NCI-H146 treated with DMSO at 0.1 percent for 48 hours (cell line): ENCODE data around the gene CPSF6.
A peak's percentile ranks its signal among the peaks of the same experiment; 100 is the strongest.
"Not testable (repeated sequence)": the region's sequence is repeated elsewhere in the genome, so short reads cannot be mapped to it uniquely, and the experiment has no call there.

ENCODE experiments used
- DNase-seq: peaks from one replicate; lab custom pipeline; 2025; ENCODE audit not compliant: unreplicated experiment; lab: John Stamatoyannopoulos, UW

Gene CPSF6

DNA sequence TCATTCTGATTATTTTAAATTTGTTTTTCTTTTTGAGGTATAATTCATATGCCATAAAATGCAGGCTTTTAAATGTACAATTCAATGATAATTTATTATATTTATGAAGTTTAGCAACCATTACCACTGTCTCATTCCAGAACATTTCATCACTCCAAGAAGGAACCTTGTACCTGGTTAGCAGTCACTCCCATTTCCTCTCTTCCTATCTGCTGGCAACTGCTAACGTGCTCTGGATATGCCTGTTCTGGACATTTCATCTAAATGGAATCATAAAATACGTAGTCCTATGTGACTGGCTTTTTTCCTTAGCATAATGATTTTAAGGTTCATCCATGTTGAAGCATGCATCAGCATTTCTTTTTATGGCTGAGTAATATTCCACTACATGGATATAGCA is 15.5 kb downstream of the CPSF6 start:
- no peak for DNase-seq

DNA sequence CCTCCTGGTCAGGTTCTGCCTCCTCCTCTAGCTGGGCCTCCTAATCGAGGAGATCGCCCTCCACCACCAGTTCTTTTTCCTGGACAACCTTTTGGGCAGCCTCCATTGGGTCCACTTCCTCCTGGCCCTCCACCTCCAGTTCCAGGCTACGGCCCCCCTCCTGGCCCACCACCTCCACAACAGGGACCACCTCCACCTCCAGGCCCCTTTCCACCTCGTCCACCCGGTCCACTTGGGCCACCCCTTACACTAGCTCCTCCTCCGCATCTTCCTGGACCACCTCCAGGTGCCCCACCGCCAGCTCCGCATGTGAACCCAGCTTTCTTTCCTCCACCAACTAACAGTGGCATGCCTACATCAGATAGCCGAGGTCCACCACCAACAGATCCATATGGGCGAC is 19.3 kb downstream of the CPSF6 start:
- no peak for DNase-seq

DNA sequence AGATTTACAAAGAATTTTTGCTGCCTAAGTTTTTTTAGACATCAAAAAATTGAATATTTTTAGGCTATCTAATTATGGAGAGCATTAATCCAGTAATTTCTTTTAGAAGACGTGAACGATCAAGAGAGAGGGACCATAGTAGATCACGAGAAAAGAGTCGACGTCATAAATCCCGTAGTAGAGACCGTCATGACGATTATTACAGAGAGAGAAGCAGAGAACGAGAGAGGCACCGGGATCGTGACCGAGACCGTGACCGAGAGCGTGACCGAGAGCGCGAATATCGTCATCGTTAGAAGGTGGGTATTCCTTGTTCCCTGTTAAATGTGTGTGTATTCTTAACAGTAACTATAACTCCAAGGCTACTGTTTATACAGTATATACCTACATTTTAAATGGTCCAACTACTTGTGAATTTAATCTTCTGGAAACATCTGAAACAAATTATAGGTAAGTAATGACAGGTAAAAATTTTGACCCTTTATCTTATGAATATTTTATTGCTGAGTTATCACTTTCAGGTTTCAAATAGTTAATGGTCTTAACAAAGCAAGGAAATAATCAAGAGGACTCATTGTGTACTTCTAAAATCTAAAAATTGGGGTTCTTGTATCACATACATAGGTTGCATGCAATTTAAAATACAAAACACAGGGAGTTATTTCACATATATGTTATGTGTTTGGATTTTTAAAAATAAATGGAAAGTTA is 23.1 kb downstream of the CPSF6 start:
- no peak for DNase-seq

DNA sequence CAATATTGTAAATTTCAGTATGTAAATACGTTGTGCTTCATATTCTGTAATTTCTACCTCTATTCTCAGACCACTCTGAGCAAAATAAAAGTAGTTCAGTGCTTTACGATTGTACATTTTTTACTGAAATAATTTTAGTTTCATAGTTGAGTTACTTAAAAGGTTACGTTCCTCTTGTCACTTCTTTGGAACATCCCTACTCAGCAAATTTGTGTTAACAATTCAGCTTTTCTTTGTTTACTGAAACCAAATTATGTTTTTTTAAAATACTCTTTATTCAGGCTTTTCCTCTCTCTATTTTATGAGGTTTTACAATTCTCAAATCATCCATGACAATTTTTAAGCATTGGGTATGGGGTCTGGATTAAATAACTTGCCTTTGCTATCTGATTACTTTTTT is 25.8 kb downstream of the CPSF6 start:
- DNase-seq, result no peak

DNA sequence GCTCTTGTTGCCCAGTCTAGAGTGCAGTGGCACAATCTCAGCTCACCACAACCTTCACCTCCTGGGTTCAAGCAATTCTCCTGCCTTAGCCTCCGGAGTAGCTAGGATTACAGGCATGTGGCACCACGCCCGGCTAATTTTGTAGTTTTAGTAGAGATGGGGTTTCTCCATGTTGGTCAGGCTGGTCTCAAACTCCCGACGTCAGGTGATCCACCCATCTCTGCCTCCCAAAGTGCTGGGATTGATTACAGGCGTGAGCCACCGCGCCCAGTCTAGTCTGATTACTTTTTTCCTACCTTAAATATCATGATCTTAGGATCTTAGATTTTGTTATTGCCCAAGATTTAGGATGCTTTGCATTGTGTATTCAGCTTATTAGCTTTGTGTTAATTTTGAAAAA is 26.3 kb downstream of the CPSF6 start:
- not testable (repeated sequence) for DNase-seq

DNA sequence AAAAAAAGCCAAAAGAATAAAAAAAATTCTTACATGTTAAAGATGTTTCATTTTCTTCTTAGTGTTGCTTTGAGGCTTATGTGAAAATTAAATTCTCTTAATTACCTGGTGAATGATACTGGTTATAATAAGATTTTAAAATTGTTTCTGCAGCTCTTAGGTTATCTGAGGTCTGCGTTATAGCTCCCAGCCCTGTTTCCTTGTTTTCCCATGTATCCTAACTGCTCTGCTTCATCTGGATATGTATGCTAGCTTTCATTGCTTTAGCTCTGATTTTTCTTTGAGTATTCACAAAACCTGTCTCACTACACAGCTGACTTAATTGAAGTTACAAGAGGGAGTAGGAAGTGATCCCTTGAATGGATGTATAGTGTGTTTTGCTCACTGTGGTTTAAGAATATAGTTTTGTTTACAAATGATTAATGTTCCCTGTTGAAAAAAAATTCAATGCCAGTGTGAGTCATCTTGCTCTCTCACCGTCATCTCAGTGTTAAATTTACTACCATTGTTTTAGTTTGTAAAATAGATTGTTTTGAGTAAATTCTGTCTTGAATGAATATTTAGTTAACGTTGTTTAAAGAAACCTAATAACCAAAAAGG is 26.8 kb downstream of the CPSF6 start:
- no peak for DNase-seq

DNA sequence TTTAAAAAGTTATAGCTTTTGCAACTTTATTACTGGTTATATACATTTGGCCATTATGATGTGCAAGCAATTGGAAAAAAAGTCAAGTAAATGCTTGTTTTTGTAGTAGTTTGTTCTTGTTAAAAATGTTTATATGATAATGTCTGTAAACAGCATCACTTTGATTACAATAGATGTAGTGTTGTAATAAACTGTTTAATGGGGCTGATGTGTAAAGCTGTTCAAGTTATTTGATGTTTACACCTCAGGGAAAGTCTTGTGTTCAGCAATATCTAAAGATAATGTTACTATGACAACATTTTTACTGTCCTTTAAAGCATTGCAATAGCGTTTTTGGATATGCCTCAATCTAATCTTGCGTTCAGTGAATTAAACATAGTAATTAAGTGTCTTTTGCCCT is 30.4 kb downstream of the CPSF6 start:
- DNase-seq, result no peak

DNA sequence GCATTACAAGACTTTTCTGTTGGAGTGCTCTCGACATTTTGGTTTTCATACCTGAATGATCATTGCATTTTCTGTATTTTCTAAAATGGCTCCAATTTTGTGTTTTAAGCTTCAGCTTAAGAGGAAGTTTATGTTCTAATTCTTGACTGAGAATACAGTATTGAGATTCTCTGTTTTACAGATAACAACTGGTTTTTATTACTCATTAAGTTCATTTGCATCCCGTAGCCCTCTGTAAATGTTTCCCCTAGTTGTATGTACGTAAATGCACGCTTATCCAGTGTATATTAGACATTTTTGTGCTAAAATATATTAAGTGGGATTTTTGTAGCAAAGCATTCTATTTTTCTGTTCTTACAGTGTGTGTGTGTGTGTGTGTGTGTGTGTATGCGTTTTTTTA is 33.1 kb downstream of the CPSF6 start:
- DNase-seq, result no peak

DNA sequence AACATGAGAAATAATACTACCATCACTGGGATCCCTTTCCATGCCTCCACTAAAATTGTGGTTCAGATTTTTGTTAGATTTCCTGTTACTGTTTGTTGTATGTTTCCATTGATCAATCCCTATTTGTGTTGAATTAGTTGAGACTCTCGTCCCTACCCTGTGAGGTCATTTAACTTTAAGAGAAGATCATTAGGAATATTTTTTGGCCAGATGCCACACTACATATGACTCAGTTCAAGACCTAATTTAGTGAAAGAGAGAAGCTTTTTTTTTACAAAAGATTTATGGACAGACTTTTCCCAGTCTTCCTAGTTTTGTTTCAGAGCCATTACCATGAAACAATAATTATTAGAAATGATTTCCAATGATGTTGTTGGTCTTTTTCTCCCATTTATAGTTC is 35.5 kb downstream of the CPSF6 start:
- no peak for DNase-seq

DNA sequence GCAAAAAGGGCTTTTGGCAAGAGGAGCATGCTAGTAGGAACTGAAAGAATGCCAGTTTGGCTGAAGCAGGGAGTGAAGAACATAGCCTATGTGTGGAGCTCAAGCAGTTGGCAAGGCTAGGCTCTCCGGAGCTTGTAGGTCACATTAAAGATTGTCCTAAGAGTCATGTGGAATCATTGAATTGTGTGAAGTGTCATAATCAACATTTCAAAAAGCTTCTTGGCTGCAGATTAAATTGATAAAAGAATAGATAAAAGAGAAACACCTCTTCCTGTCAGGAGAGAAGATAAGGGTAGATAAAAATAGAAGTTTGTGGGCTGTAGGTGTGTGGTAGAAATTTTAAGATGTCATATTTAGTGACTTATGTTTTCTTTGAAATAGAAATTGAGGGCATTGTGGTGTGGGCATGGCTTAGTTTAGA is 36.1 kb downstream of the CPSF6 start:
- no peak for DNase-seq

DNA sequence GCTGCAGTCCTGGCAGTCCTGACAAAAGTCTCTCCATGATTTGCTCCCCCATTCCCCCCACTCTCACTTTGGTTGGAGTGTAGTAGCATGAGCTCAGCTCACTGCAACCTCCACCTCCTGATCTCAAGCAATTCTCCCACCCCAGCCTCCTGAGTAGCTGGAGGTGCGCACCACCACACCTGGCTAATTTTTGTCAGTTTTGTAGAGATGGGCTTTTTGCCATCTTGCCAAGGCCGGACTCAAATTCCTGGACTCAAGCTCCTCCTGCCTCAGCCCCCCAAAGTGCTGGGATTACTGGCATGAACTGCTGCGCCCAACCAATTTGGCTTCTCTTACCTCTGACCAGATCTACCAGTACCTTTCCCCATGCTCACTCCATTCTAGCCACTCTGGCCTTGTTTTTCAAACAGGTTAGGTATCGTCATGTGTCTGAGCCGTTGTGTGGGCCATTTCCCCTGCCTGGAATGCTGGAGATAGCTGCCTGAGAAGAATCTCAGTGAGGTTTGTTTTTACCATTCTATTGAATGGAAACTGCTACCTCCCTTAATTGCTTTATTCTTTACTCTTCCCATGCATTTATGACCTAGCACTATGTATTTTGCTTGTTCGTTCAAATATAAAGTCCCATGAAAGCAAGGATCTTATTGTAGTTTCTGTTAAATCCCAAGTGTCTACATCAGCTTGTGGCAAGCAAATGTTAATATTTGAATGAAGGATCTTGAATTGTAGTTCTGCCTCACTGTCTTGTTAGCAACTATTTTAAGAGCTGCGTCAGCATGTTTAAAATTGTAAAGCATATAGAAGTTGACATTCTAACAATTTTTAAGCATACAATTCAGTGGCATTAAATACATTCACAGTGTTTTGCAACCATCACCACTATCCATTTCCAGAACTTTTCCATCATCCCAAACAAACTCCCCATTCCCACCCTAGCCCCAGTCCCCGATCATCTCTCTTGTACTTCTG is 39.7 kb downstream of the CPSF6 start:
- DNase-seq, result no peak

DNA sequence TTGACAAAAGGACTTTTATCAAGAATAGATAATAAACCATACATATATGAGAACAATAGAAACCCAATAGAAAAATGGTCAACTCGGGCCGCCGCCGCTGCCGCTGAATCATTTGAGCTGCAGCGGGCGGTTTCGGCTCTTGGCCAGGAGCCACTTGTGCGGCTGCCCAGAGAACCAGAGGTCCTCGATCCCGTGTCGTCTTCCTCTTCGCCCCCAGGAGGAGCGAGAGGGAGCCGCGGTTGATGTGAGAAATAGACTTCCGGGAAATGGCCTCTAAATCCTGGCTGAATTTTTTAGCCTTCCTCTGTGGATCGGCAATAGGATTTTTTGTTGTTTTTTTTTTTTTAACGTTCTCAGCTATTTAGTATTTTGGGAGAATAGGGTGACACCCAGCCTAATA is 44.8 kb downstream of the CPSF6 start:
- DNase-seq, result peak; percentile 43

DNA sequence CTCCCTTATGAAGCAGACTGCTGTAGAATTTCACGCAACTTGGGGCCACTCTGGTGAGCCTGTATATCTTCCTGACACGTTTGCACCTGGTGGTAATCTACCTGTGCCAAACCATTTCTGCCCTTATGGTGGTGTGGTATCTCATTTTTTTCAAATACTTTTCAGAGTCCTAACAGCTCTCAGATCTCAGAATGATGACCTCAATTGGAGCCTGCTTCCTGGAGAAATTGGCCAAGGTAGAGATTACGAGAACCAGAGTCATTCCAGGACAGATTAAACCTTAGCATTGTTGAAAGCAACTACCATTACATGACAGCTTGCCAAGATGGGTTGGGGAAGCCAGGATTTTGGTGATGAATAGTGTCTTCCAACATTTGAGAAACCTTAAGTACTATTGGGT is 48.2 kb downstream of the CPSF6 start:
- DNase-seq, result no peak

DNA sequence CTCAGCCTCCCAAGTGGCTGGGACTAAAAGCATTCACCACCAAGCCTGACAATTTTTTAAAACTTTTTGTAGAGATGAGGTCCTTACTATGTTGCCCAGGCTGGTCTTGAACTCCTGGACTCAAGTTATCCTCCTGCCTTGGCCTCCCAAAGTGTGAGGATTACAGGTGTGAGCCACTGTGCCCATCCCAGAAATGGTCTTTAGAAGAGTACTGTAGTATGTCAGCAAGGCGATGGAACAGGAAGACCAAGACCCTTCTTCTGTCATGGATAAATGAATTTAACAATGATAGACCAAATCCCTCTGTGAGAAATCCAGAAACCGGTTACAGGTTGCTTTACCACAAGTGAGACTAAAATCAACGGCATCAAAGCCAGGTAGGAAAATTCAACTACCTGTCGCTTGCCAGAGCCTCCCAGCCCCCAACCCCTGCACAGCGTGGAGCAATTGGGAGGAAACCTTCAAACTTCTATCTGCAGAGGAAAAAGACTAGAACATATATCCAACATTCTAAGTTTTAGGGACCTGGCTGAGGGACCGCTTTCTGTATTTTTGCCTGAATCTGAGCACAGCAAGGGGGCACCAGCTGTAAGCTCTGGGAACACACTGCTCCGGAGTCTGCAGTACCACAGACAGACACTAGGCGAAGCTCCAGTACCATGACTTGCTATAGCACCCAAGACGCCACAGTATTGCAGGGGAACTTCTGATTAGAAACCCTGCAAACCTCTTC is 51.3 kb downstream of the CPSF6 start:
- peak; percentile 76 for DNase-seq

DNA sequence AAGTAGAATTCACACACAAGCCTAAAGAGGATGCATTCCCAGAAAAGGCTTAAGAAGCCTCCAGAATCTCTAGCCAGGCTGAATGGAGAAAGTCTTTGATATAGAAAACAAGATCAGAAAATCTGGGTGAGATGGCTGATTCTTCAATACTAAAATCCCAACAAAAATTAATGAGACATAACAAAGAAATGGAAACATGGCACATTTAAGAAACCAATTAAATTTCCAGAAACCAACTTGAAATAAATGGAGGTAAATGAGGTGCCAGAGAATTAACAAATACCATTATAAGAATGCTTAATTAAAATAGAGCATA is 51.9 kb downstream of the CPSF6 start:
- no peak for DNase-seq

DNA sequence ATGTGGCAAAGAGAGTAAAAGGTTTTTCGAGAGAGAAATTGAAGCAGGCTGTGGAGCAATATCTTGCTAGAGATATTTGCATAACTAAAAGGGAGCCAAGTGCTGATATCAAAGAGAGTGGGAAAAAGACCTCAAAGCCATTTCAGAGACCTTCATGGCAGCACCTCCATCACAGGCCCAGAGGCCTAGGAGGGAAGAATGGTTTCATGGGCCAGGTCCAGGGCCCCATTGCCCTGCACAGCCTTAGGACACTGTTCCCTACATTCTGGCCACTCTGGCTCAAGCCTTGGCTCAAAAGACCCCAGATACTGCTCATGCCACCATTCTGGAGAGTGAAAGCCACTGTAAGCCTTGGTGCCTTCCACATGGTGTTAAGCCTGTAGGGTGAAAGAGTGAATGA is 58.8 kb downstream of the CPSF6 start:
- DNase-seq, result no peak

DNA sequence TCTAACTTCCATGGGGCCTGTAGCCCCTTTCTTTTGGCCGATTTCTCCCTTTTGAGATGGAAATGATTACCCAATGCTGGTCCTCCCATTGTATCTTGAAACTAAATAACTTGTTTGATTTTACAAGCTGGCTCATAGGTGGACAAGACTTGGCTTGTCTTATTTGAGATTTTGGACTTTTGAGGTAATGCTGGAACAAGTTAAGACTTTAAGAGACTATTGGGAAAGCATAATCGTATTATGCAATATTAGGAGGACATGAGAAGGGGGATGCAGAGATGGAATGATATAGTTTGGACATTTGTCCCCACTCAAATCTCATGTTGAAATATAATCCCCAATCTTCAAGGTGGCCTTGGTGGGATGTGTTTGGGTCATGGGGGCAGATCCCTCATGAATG is 59.6 kb downstream of the CPSF6 start:
- DNase-seq, result no peak

DNA sequence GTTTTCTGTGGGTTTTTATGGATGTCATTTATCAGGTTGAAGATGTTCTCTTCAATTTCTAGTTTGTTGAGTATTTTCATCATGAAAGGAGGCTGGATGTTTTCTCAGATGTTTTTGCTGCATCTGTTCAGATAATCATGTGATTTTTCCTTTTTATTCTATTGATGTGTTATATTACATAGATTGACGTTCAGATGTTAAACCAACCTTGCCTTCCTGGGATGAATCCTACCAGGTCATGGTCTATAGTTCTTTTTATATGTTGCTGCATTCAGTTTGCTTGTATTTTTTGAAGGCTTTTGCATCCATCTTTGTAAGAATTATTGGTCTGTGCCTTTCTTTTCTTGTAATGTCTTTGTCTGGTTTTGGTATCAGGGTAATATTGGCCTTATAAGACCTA is 64.9 kb downstream of the CPSF6 start:
- no peak for DNase-seq

DNA sequence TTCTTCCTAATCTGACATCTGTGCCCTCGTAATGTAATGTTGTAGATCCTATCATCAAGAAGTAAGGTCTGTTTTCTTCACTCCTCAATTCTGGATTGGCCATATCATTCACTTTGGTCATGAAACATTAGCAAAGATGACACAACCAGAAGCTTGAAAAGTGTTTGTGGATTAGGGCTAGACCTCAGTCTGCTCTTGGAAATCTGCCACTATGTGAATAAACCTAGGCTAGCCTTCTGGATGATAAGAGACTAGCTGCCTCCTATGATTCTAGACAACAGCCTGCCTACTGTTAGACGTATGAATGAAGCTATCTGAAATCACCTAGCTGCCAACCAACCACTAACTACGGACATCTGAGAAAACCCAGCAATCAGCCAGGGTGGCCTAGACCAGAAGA is 70.1 kb downstream of the CPSF6 start:
- DNase-seq, result no peak

DNA sequence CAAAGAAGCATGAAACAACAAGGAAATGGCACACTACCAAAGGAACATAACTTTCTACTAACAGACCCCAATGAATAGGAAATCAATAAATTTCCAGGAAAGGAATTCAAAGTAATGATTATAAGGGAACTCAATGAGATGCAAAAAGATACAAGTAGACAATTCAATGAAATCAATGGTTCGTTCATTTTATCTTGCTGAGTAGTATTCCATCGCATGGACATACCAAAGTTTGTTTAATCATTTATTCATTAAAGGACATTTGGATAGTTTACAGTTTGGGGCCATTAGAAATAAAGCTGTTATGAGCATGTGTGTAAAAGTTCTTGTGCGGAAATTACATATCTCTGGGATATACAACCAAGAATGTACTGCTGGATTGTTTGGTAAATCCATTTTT is 73.8 kb downstream of the CPSF6 start:
- no peak for DNase-seq

DNA sequence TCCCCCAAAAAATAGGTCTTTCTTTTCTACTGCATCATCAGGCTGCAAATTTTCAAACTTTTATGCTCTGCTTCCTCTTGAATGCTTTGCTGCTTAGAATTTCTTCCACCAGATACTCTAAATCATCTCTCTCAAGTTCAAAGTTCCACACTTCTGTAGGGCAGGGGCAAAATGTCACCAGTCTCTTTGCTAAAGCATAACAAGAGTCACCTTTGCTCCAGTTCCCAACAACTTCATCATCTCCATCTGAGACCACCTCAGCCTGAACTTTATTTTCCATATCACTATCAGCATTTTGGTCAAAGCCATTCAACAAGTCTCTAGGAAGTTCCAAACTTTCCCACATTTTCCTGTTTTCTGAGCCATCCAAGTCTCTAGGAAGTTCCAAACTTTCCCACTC is 77.4 kb downstream of the CPSF6 start:
- not testable (repeated sequence) for DNase-seq
